ENCODE data around the gene STK39. TPM values are rescaled to one million over a fixed set of nuclear protein-coding genes. Genes with fewer than 3 reads are reported as not detected.

Gene STK39
- total RNA-seq, 1 experiment from 2014 or later = 22.1 TPM

DNA sequence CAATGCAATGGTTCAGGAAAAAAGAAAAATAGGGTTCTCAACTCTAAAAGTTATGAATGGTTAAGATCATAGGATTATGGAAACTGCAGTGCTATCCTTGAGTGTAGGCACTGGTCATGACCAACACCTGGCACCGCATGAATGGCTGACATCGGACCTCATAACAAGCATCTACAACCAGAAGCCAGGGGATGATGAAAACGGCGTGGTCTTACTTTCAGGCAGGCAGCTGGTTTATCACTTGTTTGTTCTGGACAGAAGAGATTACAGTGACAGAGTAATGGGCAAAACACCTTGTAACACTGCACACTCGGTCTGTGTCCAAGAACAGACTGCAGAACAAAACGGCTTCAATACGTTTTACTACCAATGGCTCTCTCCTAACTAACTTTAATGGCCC, 132.8 kb downstream of the STK39 start:
- Histone ChIP-seq H4K5ac (ENCODE audit: insufficient read length, low read depth, low read length) (no peak overlapping the region), H3K23me2 (ENCODE audit: insufficient read length, low read depth, low read length, poor library complexity, severe bottlenecking) (no peaks in the 10 kb centered on the region), H3K23ac (ENCODE audit: insufficient read length, low read depth, low read length) (no peak overlapping the region), H3K27ac (ENCODE audit: insufficient read length, low read depth, low read length) (no peak overlapping the region), H2BK15ac (ENCODE audit: low read depth, low read length) (no peak overlapping the region), H3K14ac (ENCODE audit: insufficient read depth, low read length) (no peak overlapping the region), H2AFZ (ENCODE audit: low read length) (no peak overlapping the region), H2BK20ac (ENCODE audit: low read depth, low read length, poor library complexity, severe bottlenecking) (no peak overlapping the region), H2BK12ac (ENCODE audit: insufficient read length, low read depth, low read length) (no peak overlapping the region), H3K4me1 (ENCODE audit: insufficient read depth, low read length) (no peaks in the 10 kb centered on the region), H3K56ac (ENCODE audit: insufficient read length, low read depth, low read length) (no peak overlapping the region), H3K79me2 (ENCODE audit: insufficient read depth, low read length) (no peaks in the 10 kb centered on the region), H4K8ac (replicated peaks; ENCODE audit: insufficient read length, low read depth, low read length) (no peak overlapping the region), H4K91ac (ENCODE audit: insufficient read length, low read depth, low read length) (no peak overlapping the region), H2AK5ac (ENCODE audit: insufficient read length, low read length) (no peak overlapping the region), H2BK120ac (ENCODE audit: low read depth, low read length, poor library complexity, severe bottlenecking) (no peak overlapping the region), H3K79me1 (ENCODE audit: insufficient read depth, low read depth, low read length, poor library complexity, severe bottlenecking) (no peaks in the 10 kb centered on the region), H3T11ph (ENCODE audit: low read length) (no peak overlapping the region), H3K4ac (ENCODE audit: low read depth, low read length) (no peak overlapping the region), H2BK5ac (ENCODE audit: insufficient read length, low read length) (no peak overlapping the region), H3K27me3 (ENCODE audit: insufficient read depth, low read length) (no peaks in the 10 kb centered on the region), H3K9ac (ENCODE audit: extremely low read depth, insufficient read length, low read length) (no peak overlapping the region), H3K9me3 (ENCODE audit: control insufficient read depth, low read depth, low read length) (no peaks in the 10 kb centered on the region), H3K18ac (ENCODE audit: insufficient read length, low read depth, low read length) (no peak overlapping the region), H4K20me1 (ENCODE audit: control insufficient read depth, insufficient read depth, insufficient read length) (no peaks in the 10 kb centered on the region), H3K4me2 (ENCODE audit: insufficient read depth, insufficient read length, low read length) (no peak overlapping the region)
- no peak for DNase-seq
- Mint-ChIP-seq H3K4me3 (no peak overlapping the region), H3K36me3 (ENCODE audit: insufficient read depth in 1 of 3, low read depth in 3 of 3) (peaks cover 0 to 7% (median 1%) of the 10 kb centered on the region in 3 experiments; a peak in 2 of 7 replicates), H3K27me3 (ENCODE audit: low read depth) (no peaks in the 10 kb centered on the region), H3K9me3 (no peaks in the 10 kb centered on the region), H3K27ac (no peak overlapping the region), H3K4me1 (peaks cover 4 to 7% of the 10 kb centered on the region in 2 experiments)
- TF ChIP-seq, protein P1, sequence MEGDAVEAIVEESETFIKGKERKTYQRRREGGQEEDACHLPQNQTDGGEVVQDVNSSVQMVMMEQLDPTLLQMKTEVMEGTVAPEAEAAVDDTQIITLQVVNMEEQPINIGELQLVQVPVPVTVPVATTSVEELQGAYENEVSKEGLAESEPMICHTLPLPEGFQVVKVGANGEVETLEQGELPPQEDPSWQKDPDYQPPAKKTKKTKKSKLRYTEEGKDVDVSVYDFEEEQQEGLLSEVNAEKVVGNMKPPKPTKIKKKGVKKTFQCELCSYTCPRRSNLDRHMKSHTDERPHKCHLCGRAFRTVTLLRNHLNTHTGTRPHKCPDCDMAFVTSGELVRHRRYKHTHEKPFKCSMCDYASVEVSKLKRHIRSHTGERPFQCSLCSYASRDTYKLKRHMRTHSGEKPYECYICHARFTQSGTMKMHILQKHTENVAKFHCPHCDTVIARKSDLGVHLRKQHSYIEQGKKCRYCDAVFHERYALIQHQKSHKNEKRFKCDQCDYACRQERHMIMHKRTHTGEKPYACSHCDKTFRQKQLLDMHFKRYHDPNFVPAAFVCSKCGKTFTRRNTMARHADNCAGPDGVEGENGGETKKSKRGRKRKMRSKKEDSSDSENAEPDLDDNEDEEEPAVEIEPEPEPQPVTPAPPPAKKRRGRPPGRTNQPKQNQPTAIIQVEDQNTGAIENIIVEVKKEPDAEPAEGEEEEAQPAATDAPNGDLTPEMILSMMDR (conservative IDR thresholded peaks at IDR 0.05) = no peak
- no CpG with 5 or more reads among the region's 7 CpGs for WGBS (ENCODE audit: extremely low coverage, insufficient read length, low lambda C conversion rate)
